Measurements from ENCODE around the gene ERVH48-1.

GRCh38 chr21:42973991-42974831 is 48.8 kb upstream of the ERVH48-1 start, which contains the start of gene PKNOX1:
- peak in 1 of 2 donors; percentile 5 for TF ChIP-seq CTCF (IDR thresholded peaks at IDR 0.05; ENCODE audit: extremely low read depth in 1 of 2, insufficient read depth in 1 of 2, low read depth in 1 of 2, low read length in 2 of 2)
- TF ChIP-seq POLR2A (IDR thresholded peaks at IDR 0.05; ENCODE audit: low read depth, low read length), result no peak
- no peak for TF ChIP-seq FOS (IDR thresholded peaks at IDR 0.05; ENCODE audit: borderline replicate concordance, insufficient read depth, low read length)
- no peak for TF ChIP-seq EZH2 (IDR thresholded peaks at IDR 0.05; ENCODE audit: borderline replicate concordance, low read depth, low read length, severe bottlenecking)
- TF ChIP-seq POLR2AphosphoS5 (IDR thresholded peaks at IDR 0.05; ENCODE audit: insufficient read depth, low read depth, low read length), result peak; percentile 56
- no peak for TF ChIP-seq GATA2 (IDR thresholded peaks at IDR 0.05; ENCODE audit: insufficient read depth, insufficient read length, low read depth, low read length)
- peak; percentile 66 for TF ChIP-seq MYC (IDR thresholded peaks at IDR 0.05; ENCODE audit: low read depth, low read length)
